ENCODE measurements around the gene PKNOX2. TPM values are rescaled to one million over a fixed set of nuclear protein-coding genes. Genes with fewer than 3 reads are reported as not detected.

PKNOX2 gene
- total and polyA plus RNA-seq, 9 of the 15 experiments (the other 6 are each of a cell fraction or from before 2014, with no cell fraction given) = not detected

DNA sequence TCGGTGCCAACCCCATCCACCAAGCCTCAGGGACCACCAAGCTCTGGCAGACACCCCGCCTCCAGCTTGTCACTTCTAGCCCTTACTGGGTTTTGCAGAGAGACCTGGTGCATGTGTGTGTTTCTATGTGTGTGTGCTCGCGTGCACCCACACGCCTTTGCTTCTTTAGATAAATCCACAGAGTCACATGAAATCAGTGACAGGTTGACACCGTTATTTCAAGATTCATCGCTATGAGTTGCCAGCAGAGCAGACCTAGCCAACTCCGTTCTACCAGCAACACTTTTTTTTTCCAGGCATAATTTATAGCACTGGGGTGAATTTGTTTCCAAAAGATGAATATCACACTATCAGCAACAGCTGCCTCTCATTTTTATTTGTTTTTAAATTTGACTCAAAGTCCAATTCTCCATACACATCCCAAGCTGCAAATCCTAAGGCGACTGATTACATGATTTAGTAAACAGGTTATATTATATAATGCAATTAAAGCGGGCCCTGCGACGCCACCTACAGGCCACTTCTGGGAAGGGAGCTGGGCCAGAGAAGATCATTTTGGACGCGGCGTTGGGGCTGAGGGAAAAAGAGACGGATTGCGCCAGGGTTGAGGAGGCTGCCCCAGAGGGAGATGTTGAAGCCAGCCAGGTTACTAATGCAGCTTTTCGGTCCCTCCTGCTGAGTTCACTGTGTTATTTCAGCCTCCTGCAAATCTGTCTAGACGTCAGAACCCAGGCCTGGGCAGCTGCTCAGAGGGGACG is 181.0 kb downstream of the PKNOX2 start (continued):
- TF ChIP-seq, protein P1, sequence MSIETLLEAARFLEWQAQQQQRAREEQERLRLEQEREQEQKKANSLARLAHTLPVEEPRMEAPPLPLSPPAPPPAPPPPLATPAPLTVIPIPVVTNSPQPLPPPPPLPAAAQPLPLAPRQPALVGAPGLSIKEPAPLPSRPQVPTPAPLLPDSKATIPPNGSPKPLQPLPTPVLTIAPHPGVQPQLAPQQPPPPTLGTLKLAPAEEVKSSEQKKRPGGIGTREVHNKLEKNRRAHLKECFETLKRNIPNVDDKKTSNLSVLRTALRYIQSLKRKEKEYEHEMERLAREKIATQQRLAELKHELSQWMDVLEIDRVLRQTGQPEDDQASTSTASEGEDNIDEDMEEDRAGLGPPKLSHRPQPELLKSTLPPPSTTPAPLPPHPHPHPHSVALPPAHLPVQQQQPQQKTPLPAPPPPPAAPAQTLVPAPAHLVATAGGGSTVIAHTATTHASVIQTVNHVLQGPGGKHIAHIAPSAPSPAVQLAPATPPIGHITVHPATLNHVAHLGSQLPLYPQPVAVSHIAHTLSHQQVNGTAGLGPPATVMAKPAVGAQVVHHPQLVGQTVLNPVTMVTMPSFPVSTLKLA (conservative IDR thresholded peaks at IDR 0.05) = no peak
- TF ChIP-seq, protein P2, sequence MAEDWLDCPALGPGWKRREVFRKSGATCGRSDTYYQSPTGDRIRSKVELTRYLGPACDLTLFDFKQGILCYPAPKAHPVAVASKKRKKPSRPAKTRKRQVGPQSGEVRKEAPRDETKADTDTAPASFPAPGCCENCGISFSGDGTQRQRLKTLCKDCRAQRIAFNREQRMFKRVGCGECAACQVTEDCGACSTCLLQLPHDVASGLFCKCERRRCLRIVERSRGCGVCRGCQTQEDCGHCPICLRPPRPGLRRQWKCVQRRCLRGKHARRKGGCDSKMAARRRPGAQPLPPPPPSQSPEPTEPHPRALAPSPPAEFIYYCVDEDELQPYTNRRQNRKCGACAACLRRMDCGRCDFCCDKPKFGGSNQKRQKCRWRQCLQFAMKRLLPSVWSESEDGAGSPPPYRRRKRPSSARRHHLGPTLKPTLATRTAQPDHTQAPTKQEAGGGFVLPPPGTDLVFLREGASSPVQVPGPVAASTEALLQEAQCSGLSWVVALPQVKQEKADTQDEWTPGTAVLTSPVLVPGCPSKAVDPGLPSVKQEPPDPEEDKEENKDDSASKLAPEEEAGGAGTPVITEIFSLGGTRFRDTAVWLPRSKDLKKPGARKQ (CRISPR knock-in tag; IDR thresholded peaks at IDR 0.05) = no peak
- TF ChIP-seq ZNF668 (CRISPR knock-in tag; IDR thresholded peaks at IDR 0.05) (no peak), ASH1L (IDR thresholded peaks at IDR 0.05; ENCODE audit: borderline replicate concordance, low read depth, partially characterized antibody) (no peak), RBM15 (IDR thresholded peaks at IDR 0.05; ENCODE audit: insufficient read depth, low read length) (no peak), SMARCB1 (IDR thresholded peaks at IDR 0.05; ENCODE audit: insufficient read length, low read depth) (no peak), BHLHE40 (IDR thresholded peaks at IDR 0.05; ENCODE audit: low read length) (no peak), KAT7 (CRISPR knock-in tag; IDR thresholded peaks at IDR 0.05; ENCODE audit: borderline replicate concordance) (no peak)
- TF ChIP-seq, protein P3, sequence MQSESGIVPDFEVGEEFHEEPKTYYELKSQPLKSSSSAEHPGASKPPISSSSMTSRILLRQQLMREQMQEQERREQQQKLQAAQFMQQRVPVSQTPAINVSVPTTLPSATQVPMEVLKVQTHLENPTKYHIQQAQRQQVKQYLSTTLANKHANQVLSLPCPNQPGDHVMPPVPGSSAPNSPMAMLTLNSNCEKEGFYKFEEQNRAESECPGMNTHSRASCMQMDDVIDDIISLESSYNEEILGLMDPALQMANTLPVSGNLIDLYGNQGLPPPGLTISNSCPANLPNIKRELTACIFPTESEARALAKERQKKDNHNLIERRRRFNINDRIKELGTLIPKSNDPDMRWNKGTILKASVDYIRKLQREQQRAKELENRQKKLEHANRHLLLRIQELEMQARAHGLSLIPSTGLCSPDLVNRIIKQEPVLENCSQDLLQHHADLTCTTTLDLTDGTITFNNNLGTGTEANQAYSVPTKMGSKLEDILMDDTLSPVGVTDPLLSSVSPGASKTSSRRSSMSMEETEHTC (IDR thresholded peaks at IDR 0.05) = no peak
- TF ChIP-seq, protein P4, sequence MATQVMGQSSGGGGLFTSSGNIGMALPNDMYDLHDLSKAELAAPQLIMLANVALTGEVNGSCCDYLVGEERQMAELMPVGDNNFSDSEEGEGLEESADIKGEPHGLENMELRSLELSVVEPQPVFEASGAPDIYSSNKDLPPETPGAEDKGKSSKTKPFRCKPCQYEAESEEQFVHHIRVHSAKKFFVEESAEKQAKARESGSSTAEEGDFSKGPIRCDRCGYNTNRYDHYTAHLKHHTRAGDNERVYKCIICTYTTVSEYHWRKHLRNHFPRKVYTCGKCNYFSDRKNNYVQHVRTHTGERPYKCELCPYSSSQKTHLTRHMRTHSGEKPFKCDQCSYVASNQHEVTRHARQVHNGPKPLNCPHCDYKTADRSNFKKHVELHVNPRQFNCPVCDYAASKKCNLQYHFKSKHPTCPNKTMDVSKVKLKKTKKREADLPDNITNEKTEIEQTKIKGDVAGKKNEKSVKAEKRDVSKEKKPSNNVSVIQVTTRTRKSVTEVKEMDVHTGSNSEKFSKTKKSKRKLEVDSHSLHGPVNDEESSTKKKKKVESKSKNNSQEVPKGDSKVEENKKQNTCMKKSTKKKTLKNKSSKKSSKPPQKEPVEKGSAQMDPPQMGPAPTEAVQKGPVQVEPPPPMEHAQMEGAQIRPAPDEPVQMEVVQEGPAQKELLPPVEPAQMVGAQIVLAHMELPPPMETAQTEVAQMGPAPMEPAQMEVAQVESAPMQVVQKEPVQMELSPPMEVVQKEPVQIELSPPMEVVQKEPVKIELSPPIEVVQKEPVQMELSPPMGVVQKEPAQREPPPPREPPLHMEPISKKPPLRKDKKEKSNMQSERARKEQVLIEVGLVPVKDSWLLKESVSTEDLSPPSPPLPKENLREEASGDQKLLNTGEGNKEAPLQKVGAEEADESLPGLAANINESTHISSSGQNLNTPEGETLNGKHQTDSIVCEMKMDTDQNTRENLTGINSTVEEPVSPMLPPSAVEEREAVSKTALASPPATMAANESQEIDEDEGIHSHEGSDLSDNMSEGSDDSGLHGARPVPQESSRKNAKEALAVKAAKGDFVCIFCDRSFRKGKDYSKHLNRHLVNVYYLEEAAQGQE (IDR thresholded peaks at IDR 0.05; ENCODE audit: borderline replicate concordance) = 0 out of 2 replicates have a peak, but pooled peaks have one; percentile 15
- TF ChIP-seq, protein P4 (CRISPR knock-in tag; IDR thresholded peaks at IDR 0.05; ENCODE audit: low read depth) = no peak
- TF ChIP-seq, protein P5, sequence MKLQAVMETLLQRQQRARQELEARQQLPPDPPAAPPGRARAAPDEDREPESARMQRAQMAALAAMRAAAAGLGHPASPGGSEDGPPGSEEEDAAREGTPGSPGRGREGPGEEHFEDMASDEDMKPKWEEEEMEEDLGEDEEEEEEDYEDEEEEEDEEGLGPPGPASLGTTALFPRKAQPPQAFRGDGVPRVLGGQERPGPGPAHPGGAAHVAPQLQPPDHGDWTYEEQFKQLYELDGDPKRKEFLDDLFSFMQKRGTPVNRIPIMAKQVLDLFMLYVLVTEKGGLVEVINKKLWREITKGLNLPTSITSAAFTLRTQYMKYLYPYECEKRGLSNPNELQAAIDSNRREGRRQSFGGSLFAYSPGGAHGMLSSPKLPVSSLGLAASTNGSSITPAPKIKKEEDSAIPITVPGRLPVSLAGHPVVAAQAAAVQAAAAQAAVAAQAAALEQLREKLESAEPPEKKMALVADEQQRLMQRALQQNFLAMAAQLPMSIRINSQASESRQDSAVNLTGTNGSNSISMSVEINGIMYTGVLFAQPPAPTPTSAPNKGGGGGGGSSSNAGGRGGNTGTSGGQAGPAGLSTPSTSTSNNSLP (IDR thresholded peaks at IDR 0.05; ENCODE audit: borderline replicate concordance, low read depth, low read length) = peak; percentile 77; the same call in 1 of the 2 replicates
